GM23338 (cell line): ENCODE measurements around the gene PRKAR1B.

Source experiments
- CREB1 ChIP-seq: fragments of 250-450 bp; sonication (Bioruptor Pico); IDR thresholded peaks from 2 replicates; pipeline ENCODE4 v1.5.0; 2020; ENCODE audit warnings: low read depth, mild to moderate bottlenecking, moderate library complexity
- EZH2 ChIP-seq: fragments of 200-600 bp; sonication (generic); IDR thresholded peaks from one replicate; pipeline ENCODE4 v1.8.0; 2017; ENCODE audit warnings: antibody characterized with exemption, mild to moderate bottlenecking, low read depth; ENCODE audit not compliant: unreplicated experiment
- EZH2phosphoT487 ChIP-seq: fragments of 200-600 bp; sonication (generic); IDR thresholded peaks from one replicate; pipeline ENCODE4 v1.8.1; 2018; ENCODE audit warnings: antibody characterized with exemption; ENCODE audit not compliant: unreplicated experiment
- JUNB ChIP-seq: IDR thresholded peaks from one replicate; pipeline ENCODE4 v1.6.1; 2016; ENCODE audit warnings: antibody characterized with exemption; ENCODE audit not compliant: unreplicated experiment
- NANOG ChIP-seq: IDR thresholded peaks from 2 replicates; pipeline ENCODE4 v1.6.1; 2016; ENCODE audit warnings: antibody characterized with exemption, borderline replicate concordance
- POLR2AphosphoS5 ChIP-seq: IDR thresholded peaks from 2 replicates; pipeline ENCODE4 v1.6.1; 2016; ENCODE audit warnings: antibody characterized with exemption, low read depth
- ZNF331 ChIP-seq: fragments of 250-450 bp; sonication (Bioruptor Pico); IDR thresholded peaks from 2 replicates; pipeline ENCODE4 v1.5.0; 2020; ENCODE audit warnings: low read depth, mild to moderate bottlenecking, moderate library complexity
- TF ChIP-seq, protein P1 (sequence below): IDR thresholded peaks from one replicate; pipeline ENCODE4 v1.6.1; 2018; ENCODE audit warnings: antibody characterized with exemption; ENCODE audit not compliant: unreplicated experiment
- TF ChIP-seq, protein P2 (sequence below), 2 experiments: fragments of 200-600 bp in 1 of 2; sonication (generic) in 1 of 2; conservative IDR thresholded peaks; 2 replicates each; pipeline versions ENCODE4 v1.5.1 to v1.6.1; 2016 to 2017; ENCODE audit warnings: antibody characterized with exemption in 2 of 2, low read depth in 2 of 2, mild to moderate bottlenecking in 2 of 2, moderate library complexity in 1 of 2
- TF ChIP-seq, protein P3 (sequence below): IDR thresholded peaks from 2 replicates; pipeline ENCODE4 v1.6.1; 2016; ENCODE audit warnings: antibody characterized with exemption
- TF ChIP-seq, protein P4 (sequence below): fragments of 250-450 bp; sonication (Bioruptor Pico); IDR thresholded peaks from 2 replicates; pipeline ENCODE4 v1.5.0; 2020; ENCODE audit warnings: mild to moderate bottlenecking, moderate library complexity

DNA sequence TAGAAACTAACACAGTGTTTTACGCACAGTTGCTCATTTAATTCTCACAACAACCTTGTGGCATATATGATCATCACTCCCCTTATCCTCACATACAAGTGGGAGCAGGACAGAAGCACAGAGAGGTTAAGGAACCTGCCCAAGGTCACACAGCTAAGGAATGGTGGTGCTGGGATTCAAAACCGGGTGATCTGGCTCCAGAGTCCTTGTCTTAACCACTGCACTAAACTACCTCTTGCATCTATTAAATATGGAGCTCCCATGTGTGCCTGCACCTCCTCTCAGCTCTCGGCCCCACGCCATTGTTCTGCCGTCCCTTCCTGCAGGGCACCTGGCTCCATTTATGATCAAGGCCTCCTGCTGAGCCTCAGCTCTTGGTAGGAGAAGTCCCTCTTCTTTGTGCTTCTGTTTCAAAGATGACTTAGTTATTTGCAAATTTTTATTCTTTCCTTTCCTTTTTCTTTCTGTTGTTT lies 107.7 kb downstream of the PRKAR1B start:
- TF ChIP-seq, protein P1, sequence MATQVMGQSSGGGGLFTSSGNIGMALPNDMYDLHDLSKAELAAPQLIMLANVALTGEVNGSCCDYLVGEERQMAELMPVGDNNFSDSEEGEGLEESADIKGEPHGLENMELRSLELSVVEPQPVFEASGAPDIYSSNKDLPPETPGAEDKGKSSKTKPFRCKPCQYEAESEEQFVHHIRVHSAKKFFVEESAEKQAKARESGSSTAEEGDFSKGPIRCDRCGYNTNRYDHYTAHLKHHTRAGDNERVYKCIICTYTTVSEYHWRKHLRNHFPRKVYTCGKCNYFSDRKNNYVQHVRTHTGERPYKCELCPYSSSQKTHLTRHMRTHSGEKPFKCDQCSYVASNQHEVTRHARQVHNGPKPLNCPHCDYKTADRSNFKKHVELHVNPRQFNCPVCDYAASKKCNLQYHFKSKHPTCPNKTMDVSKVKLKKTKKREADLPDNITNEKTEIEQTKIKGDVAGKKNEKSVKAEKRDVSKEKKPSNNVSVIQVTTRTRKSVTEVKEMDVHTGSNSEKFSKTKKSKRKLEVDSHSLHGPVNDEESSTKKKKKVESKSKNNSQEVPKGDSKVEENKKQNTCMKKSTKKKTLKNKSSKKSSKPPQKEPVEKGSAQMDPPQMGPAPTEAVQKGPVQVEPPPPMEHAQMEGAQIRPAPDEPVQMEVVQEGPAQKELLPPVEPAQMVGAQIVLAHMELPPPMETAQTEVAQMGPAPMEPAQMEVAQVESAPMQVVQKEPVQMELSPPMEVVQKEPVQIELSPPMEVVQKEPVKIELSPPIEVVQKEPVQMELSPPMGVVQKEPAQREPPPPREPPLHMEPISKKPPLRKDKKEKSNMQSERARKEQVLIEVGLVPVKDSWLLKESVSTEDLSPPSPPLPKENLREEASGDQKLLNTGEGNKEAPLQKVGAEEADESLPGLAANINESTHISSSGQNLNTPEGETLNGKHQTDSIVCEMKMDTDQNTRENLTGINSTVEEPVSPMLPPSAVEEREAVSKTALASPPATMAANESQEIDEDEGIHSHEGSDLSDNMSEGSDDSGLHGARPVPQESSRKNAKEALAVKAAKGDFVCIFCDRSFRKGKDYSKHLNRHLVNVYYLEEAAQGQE: no peak
- TF ChIP-seq POLR2AphosphoS5 (no peak), CREB1 (no peak), EZH2 (no peak), EZH2phosphoT487 (no peak), NANOG (no peak), JUNB (no peak), ZNF331 (CRISPR knock-in tag) (no peak)
- TF ChIP-seq, protein P2, sequence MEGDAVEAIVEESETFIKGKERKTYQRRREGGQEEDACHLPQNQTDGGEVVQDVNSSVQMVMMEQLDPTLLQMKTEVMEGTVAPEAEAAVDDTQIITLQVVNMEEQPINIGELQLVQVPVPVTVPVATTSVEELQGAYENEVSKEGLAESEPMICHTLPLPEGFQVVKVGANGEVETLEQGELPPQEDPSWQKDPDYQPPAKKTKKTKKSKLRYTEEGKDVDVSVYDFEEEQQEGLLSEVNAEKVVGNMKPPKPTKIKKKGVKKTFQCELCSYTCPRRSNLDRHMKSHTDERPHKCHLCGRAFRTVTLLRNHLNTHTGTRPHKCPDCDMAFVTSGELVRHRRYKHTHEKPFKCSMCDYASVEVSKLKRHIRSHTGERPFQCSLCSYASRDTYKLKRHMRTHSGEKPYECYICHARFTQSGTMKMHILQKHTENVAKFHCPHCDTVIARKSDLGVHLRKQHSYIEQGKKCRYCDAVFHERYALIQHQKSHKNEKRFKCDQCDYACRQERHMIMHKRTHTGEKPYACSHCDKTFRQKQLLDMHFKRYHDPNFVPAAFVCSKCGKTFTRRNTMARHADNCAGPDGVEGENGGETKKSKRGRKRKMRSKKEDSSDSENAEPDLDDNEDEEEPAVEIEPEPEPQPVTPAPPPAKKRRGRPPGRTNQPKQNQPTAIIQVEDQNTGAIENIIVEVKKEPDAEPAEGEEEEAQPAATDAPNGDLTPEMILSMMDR (conservative IDR thresholded peaks at IDR 0.05; ENCODE audit: low read depth in 2 of 2): no peak
- TF ChIP-seq, protein P3, sequence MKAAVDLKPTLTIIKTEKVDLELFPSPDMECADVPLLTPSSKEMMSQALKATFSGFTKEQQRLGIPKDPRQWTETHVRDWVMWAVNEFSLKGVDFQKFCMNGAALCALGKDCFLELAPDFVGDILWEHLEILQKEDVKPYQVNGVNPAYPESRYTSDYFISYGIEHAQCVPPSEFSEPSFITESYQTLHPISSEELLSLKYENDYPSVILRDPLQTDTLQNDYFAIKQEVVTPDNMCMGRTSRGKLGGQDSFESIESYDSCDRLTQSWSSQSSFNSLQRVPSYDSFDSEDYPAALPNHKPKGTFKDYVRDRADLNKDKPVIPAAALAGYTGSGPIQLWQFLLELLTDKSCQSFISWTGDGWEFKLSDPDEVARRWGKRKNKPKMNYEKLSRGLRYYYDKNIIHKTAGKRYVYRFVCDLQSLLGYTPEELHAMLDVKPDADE: no peak
- TF ChIP-seq, protein P4, sequence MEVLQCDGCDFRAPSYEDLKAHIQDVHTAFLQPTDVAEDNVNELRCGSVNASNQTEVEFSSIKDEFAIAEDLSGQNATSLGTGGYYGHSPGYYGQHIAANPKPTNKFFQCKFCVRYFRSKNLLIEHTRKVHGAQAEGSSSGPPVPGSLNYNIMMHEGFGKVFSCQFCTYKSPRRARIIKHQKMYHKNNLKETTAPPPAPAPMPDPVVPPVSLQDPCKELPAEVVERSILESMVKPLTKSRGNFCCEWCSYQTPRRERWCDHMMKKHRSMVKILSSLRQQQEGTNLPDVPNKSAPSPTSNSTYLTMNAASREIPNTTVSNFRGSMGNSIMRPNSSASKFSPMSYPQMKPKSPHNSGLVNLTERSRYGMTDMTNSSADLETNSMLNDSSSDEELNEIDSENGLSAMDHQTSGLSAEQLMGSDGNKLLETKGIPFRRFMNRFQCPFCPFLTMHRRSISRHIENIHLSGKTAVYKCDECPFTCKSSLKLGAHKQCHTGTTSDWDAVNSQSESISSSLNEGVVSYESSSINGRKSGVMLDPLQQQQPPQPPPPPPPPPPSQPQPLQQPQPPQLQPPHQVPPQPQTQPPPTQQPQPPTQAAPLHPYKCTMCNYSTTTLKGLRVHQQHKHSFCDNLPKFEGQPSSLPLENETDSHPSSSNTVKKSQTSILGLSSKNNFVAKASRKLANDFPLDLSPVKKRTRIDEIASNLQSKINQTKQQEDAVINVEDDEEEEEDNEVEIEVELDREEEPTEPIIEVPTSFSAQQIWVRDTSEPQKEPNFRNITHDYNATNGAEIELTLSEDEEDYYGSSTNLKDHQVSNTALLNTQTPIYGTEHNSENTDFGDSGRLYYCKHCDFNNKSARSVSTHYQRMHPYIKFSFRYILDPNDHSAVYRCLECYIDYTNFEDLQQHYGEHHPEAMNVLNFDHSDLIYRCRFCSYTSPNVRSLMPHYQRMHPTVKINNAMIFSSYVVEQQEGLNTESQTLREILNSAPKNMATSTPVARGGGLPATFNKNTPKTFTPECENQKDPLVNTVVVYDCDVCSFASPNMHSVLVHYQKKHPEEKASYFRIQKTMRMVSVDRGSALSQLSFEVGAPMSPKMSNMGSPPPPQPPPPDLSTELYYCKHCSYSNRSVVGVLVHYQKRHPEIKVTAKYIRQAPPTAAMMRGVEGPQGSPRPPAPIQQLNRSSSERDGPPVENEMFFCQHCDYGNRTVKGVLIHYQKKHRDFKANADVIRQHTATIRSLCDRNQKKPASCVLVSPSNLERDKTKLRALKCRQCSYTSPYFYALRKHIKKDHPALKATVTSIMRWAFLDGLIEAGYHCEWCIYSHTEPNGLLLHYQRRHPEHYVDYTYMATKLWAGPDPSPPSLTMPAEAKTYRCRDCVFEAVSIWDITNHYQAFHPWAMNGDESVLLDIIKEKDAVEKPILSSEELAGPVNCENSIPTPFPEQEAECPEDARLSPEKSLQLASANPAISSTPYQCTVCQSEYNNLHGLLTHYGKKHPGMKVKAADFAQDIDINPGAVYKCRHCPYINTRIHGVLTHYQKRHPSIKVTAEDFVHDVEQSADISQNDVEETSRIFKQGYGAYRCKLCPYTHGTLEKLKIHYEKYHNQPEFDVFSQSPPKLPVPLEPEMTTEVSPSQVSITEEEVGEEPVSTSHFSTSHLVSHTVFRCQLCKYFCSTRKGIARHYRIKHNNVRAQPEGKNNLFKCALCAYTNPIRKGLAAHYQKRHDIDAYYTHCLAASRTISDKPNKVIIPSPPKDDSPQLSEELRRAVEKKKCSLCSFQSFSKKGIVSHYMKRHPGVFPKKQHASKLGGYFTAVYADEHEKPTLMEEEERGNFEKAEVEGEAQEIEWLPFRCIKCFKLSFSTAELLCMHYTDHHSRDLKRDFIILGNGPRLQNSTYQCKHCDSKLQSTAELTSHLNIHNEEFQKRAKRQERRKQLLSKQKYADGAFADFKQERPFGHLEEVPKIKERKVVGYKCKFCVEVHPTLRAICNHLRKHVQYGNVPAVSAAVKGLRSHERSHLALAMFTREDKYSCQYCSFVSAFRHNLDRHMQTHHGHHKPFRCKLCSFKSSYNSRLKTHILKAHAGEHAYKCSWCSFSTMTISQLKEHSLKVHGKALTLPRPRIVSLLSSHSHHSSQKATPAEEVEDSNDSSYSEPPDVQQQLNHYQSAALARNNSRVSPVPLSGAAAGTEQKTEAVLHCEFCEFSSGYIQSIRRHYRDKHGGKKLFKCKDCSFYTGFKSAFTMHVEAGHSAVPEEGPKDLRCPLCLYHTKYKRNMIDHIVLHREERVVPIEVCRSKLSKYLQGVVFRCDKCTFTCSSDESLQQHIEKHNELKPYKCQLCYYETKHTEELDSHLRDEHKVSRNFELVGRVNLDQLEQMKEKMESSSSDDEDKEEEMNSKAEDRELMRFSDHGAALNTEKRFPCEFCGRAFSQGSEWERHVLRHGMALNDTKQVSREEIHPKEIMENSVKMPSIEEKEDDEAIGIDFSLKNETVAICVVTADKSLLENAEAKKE: no peak
